PC-9 (cell line): ENCODE results near the gene SLC35D2.

Source experiments
- CTCF ChIP-seq: fragments of 200-600 bp; sonication (generic); conservative IDR thresholded peaks from 2 replicates; pipeline ENCODE4 v1.6.1; 2017; ENCODE audit warnings: mixed run types, antibody characterized with exemption, mild to moderate bottlenecking, moderate library complexity
- EZH2 ChIP-seq: fragments of 200-600 bp; sonication (generic); IDR thresholded peaks from 2 replicates; pipeline ENCODE4 v1.8.0; 2017; ENCODE audit warnings: antibody characterized with exemption, low read depth

- TF ChIP-seq CTCF, result no peak
- TF ChIP-seq EZH2, result no peak
Measured at GRCh38 chr9:96408409-96409280, 25.1 kb upstream of the SLC35D2 start.
